H1 (cell line): ENCODE results near the gene NRN1. TPM values are rescaled to one million over a fixed set of nuclear protein-coding genes. Genes with fewer than 3 reads are reported as not detected.

Experiments
- BACH1 ChIP-seq: IDR thresholded peaks from 2 replicates; pipeline ENCODE4 v1.6.1; 2012; ENCODE audit warnings: low read length, improper control_type of control experiment
- BCL11A ChIP-seq, 2 experiments: IDR thresholded peaks; one replicate each; pipeline ENCODE4 v1.6.1; 2011; ENCODE audit warnings: low read depth in 2 of 2, low read length in 2 of 2, mild to moderate bottlenecking in 2 of 2
- CBX8 ChIP-seq: fragments of 300-800, 300-1000 bp; sonication (generic); IDR thresholded peaks from 2 replicates; pipeline ENCODE4 v1.7.1; 2016; ENCODE audit warnings: low read depth, low read length, borderline replicate concordance
- CHD2 ChIP-seq: IDR thresholded peaks from 2 replicates; pipeline ENCODE4 v1.6.1; 2012; ENCODE audit warnings: low read length, improper control_type of control experiment
- EP300 ChIP-seq, 2 experiments: IDR thresholded peaks; 1 replicate in 1 of 2; 2 replicates in 1 of 2; pipeline ENCODE4 v1.6.1; 2011 to 2012; ENCODE audit warnings: low read depth in 2 of 2, low read length in 2 of 2, mild to moderate bottlenecking in 2 of 2, borderline replicate concordance in 1 of 2, inconsistent platforms in 1 of 2, moderate library complexity in 1 of 2
- NANOG ChIP-seq: IDR thresholded peaks from 2 replicates; pipeline ENCODE4 v1.6.1; 2011; ENCODE audit warnings: low read length, low read depth, mild to moderate bottlenecking, inconsistent platforms; ENCODE audit not compliant: insufficient read depth, poor library complexity, severe bottlenecking
- SAP30 ChIP-seq: fragments of 300-600 bp; sonication (generic); IDR thresholded peaks from 2 replicates; pipeline ENCODE4 v1.7.1; 2012; ENCODE audit warnings: low read length, moderate library complexity, mild to moderate bottlenecking, inconsistent platforms; ENCODE audit not compliant: insufficient read depth, insufficient replicate concordance
- SRF ChIP-seq: IDR thresholded peaks from 2 replicates; pipeline ENCODE4 v1.6.1; 2011; ENCODE audit warnings: mild to moderate bottlenecking, low read depth, low read length, moderate library complexity
- polyA plus RNA-seq, 7 experiments: library from polyadenylated mRNA; depleted of rRNA in 3 of 7; stranded (reverse) in 5 of 7; unstranded in 2 of 7; fragments of >200 nt in 5 of 7; fragments of 200-250 nt in 2 of 7; gene quantifications; 1 replicate in 5 of 7; 2 replicates in 1 of 7; 4 replicates in 1 of 7; pipeline versions ENCODE4 v1.2.1 to v1.2.3, GENCODE V29; 2011 to 2013; ENCODE audit warnings: missing spikeins in 2 of 7, mixed read lengths in 2 of 7
- total RNA-seq: library from RNA; stranded (reverse); fragmentation: NEBNext Ultra II Directional; extraction: Animal tissue kit (Norgen Biotek cat#: 25700); gene quantifications from 2 replicates; pipeline ENCODE4 v1.2.1, GENCODE V29; 2021
- TF ChIP-seq, protein P1 (sequence below): fragments of 300-600 bp; sonication (generic); IDR thresholded peaks from 2 replicates; pipeline ENCODE4 v1.7.1; 2012; ENCODE audit warnings: low read length, moderate library complexity, mild to moderate bottlenecking, inconsistent platforms; ENCODE audit not compliant: insufficient replicate concordance
- TF ChIP-seq, protein P2 (sequence below): IDR thresholded peaks from 2 replicates; pipeline ENCODE4 v1.6.1; 2012; ENCODE audit warnings: inconsistent platforms
- TF ChIP-seq, protein P3 (sequence below): IDR thresholded peaks from 2 replicates; pipeline ENCODE4 v1.6.1; 2012; ENCODE audit warnings: inconsistent platforms

NRN1 gene
- total and polyA plus RNA-seq, 2 of the 8 experiments (the other 6 are each of a cell fraction or from before 2014, with no cell fraction given) = 0.06 to 0.26 TPM

- TF ChIP-seq, protein P1, sequence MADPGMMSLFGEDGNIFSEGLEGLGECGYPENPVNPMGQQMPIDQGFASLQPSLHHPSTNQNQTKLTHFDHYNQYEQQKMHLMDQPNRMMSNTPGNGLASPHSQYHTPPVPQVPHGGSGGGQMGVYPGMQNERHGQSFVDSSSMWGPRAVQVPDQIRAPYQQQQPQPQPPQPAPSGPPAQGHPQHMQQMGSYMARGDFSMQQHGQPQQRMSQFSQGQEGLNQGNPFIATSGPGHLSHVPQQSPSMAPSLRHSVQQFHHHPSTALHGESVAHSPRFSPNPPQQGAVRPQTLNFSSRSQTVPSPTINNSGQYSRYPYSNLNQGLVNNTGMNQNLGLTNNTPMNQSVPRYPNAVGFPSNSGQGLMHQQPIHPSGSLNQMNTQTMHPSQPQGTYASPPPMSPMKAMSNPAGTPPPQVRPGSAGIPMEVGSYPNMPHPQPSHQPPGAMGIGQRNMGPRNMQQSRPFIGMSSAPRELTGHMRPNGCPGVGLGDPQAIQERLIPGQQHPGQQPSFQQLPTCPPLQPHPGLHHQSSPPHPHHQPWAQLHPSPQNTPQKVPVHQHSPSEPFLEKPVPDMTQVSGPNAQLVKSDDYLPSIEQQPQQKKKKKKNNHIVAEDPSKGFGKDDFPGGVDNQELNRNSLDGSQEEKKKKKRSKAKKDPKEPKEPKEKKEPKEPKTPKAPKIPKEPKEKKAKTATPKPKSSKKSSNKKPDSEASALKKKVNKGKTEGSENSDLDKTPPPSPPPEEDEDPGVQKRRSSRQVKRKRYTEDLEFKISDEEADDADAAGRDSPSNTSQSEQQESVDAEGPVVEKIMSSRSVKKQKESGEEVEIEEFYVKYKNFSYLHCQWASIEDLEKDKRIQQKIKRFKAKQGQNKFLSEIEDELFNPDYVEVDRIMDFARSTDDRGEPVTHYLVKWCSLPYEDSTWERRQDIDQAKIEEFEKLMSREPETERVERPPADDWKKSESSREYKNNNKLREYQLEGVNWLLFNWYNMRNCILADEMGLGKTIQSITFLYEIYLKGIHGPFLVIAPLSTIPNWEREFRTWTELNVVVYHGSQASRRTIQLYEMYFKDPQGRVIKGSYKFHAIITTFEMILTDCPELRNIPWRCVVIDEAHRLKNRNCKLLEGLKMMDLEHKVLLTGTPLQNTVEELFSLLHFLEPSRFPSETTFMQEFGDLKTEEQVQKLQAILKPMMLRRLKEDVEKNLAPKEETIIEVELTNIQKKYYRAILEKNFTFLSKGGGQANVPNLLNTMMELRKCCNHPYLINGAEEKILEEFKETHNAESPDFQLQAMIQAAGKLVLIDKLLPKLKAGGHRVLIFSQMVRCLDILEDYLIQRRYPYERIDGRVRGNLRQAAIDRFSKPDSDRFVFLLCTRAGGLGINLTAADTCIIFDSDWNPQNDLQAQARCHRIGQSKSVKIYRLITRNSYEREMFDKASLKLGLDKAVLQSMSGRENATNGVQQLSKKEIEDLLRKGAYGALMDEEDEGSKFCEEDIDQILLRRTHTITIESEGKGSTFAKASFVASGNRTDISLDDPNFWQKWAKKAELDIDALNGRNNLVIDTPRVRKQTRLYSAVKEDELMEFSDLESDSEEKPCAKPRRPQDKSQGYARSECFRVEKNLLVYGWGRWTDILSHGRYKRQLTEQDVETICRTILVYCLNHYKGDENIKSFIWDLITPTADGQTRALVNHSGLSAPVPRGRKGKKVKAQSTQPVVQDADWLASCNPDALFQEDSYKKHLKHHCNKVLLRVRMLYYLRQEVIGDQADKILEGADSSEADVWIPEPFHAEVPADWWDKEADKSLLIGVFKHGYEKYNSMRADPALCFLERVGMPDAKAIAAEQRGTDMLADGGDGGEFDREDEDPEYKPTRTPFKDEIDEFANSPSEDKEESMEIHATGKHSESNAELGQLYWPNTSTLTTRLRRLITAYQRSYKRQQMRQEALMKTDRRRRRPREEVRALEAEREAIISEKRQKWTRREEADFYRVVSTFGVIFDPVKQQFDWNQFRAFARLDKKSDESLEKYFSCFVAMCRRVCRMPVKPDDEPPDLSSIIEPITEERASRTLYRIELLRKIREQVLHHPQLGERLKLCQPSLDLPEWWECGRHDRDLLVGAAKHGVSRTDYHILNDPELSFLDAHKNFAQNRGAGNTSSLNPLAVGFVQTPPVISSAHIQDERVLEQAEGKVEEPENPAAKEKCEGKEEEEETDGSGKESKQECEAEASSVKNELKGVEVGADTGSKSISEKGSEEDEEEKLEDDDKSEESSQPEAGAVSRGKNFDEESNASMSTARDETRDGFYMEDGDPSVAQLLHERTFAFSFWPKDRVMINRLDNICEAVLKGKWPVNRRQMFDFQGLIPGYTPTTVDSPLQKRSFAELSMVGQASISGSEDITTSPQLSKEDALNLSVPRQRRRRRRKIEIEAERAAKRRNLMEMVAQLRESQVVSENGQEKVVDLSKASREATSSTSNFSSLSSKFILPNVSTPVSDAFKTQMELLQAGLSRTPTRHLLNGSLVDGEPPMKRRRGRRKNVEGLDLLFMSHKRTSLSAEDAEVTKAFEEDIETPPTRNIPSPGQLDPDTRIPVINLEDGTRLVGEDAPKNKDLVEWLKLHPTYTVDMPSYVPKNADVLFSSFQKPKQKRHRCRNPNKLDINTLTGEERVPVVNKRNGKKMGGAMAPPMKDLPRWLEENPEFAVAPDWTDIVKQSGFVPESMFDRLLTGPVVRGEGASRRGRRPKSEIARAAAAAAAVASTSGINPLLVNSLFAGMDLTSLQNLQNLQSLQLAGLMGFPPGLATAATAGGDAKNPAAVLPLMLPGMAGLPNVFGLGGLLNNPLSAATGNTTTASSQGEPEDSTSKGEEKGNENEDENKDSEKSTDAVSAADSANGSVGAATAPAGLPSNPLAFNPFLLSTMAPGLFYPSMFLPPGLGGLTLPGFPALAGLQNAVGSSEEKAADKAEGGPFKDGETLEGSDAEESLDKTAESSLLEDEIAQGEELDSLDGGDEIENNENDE = no peak
- TF ChIP-seq, protein P2, sequence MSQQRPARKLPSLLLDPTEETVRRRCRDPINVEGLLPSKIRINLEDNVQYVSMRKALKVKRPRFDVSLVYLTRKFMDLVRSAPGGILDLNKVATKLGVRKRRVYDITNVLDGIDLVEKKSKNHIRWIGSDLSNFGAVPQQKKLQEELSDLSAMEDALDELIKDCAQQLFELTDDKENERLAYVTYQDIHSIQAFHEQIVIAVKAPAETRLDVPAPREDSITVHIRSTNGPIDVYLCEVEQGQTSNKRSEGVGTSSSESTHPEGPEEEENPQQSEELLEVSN = no peak
- TF ChIP-seq BCL11A (IDR thresholded peaks at IDR 0.05; ENCODE audit: low read depth in 2 of 2, low read length in 2 of 2) (no peak), BACH1 (no peak), EP300 (IDR thresholded peaks at IDR 0.05; ENCODE audit: borderline replicate concordance in 1 of 2, low read depth in 2 of 2, low read length in 2 of 2) (no peak), CHD2 (no peak), NANOG (no peak), SAP30 (no peak), SRF (no peak), CBX8 (no peak)
- TF ChIP-seq, protein P3, sequence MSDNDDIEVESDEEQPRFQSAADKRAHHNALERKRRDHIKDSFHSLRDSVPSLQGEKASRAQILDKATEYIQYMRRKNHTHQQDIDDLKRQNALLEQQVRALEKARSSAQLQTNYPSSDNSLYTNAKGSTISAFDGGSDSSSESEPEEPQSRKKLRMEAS = no peak
Measured at GRCh38 chr6:6037179-6037578, 30.5 kb upstream of the NRN1 start (continued).
